PC-9 (cell line): Measurements from ENCODE around the gene TCF12. TPM values are rescaled to one million over a fixed set of nuclear protein-coding genes. Genes with fewer than 3 reads are reported as not detected.

Source experiments
- BruUV-seq: library from RNA; stranded (reverse); fragments of 400-500 nt; replicated peaks from 2 replicates; lab custom pipeline; 2021; lab: Mats Ljungman, UMichigan
- CTCF ChIA-PET: fragments of 300-600 bp; sonication (Branson Sonifier 250); formaldehyde crosslinking; loops from one replicate; lab custom pipeline; 2022; ENCODE audit warnings: antibody characterized with exemption; lab: Charles Lee
- POLR2A ChIA-PET: fragments of 300-600 bp; sonication (Branson Sonifier 250); formaldehyde crosslinking; loops from one replicate; lab custom pipeline; 2022; ENCODE audit warnings: antibody characterized with exemption; ENCODE audit not compliant: unreplicated experiment; lab: Charles Lee
- DNase-seq, 2 experiments: peaks; one replicate each; pipeline versions ENCODE4 v3.0.0 to v3.0.0-alpha.2; 2015 to 2022; ENCODE audit warnings: mixed read lengths in 1 of 2
- H2AFZ ChIP-seq: fragments of 200-600 bp; sonication (generic); 2 replicates; pipeline ENCODE4 v1.8.1; 2017; ENCODE audit warnings: antibody characterized with exemption
- H3F3A ChIP-seq: fragments of 200-600 bp; sonication (generic); 2 replicates; pipeline ENCODE4 v1.8.1; 2017; ENCODE audit warnings: antibody characterized with exemption, mild to moderate bottlenecking, low read depth; ENCODE audit not compliant: insufficient read depth
- H3K27ac ChIP-seq: fragments of 200-600 bp; sonication (generic); 2 replicates; pipeline ENCODE4 v1.6.1; 2016; ENCODE audit warnings: mixed run types
- H3K27me3 ChIP-seq: fragments of 200-600 bp; sonication (generic); 2 replicates; pipeline ENCODE4 v1.6.1; 2016; ENCODE audit warnings: low read depth, mixed run types; ENCODE audit not compliant: insufficient read depth
- H3K36me3 ChIP-seq: fragments of 200-600 bp; sonication (generic); 2 replicates; pipeline ENCODE4 v1.6.1; 2016; ENCODE audit warnings: low read depth, mixed run types
- H3K4me1 ChIP-seq: fragments of 200-600 bp; sonication (generic); replicated peaks from 2 replicates; pipeline ENCODE4 v1.6.1; 2016; ENCODE audit warnings: mixed run types; ENCODE audit not compliant: insufficient read depth
- H3K4me2 ChIP-seq: fragments of 200-600 bp; sonication (generic); 2 replicates; pipeline ENCODE4 v1.6.1; 2017; ENCODE audit warnings: mixed run types
- H3K4me3 ChIP-seq: fragments of 200-600 bp; sonication (generic); 2 replicates; pipeline ENCODE4 v1.6.1; 2016; ENCODE audit warnings: mixed run types
- H3K79me2 ChIP-seq: fragments of 200-600 bp; sonication (generic); 2 replicates; pipeline ENCODE4 v1.6.1; 2017; ENCODE audit warnings: low read depth, mixed run types
- H3K9me2 ChIP-seq: fragments of 200-600 bp; sonication (generic); 2 replicates; pipeline ENCODE4 v1.8.1; 2017; ENCODE audit warnings: mild to moderate bottlenecking; ENCODE audit not compliant: insufficient read depth
- H3K9me3 ChIP-seq: fragments of 200-600 bp; sonication (generic); 2 replicates; pipeline ENCODE4 v1.8.1; 2016; ENCODE audit warnings: low read depth; ENCODE audit not compliant: insufficient read depth
- H4K20me1 ChIP-seq: fragments of 200-600 bp; sonication (generic); 2 replicates; pipeline ENCODE4 v1.8.1; 2017; ENCODE audit not compliant: insufficient read depth
- CTCF ChIP-seq: fragments of 200-600 bp; sonication (generic); conservative IDR thresholded peaks from 2 replicates; pipeline ENCODE4 v1.6.1; 2017; ENCODE audit warnings: mixed run types, antibody characterized with exemption, mild to moderate bottlenecking, moderate library complexity
- EZH2 ChIP-seq: fragments of 200-600 bp; sonication (generic); IDR thresholded peaks from 2 replicates; pipeline ENCODE4 v1.8.0; 2017; ENCODE audit warnings: antibody characterized with exemption, low read depth
- intact Hi-C: fragments of 100-400 bp; cut with micrococcal nuclease; formaldehyde crosslinking; loops from one replicate; pipeline ENCODE4 v1.10.0; 2022; ENCODE audit not compliant: unreplicated experiment
- total RNA-seq: library from RNA; stranded (reverse); gene quantifications from 2 replicates; pipeline ENCODE4 v1.2.3, GENCODE V29; 2021

The TCF12 gene
- total RNA-seq, 1 experiment from 2014 or later: 60.1 TPM

- no peak for DNase-seq
- H3K36me3 ChIP-seq: no peaks in the 10 kb centered on the region
- peaks cover 4% of the 10 kb centered on the region; the same call in 1 of the 2 replicates for H4K20me1 ChIP-seq
- no peaks in the 10 kb centered on the region for H3K4me1 ChIP-seq
- ChIA-PET POLR2A (no interaction called here), CTCF (interaction anchor here (0.7 to 1.6 kb wide), 6 partner anchors 12 to 396 kb away, joined by 3 to 7 read pairs (median 4); no protein-coding TSS in a partner anchor)
- peak; percentile 70 for TF ChIP-seq CTCF
- TF ChIP-seq EZH2: no peak
- no TSS peak for BruUV-seq
- no peaks in the 10 kb centered on the region for H3K27me3 ChIP-seq
- H3K4me2 ChIP-seq: no peak overlapping the region
- no peaks in the 10 kb centered on the region for H3F3A ChIP-seq
- no peak overlapping the region for H3K4me3 ChIP-seq
- no peak overlapping the region for H2AFZ ChIP-seq
- intact Hi-C loops: loop anchor here (1.0 to 2.0 kb wide), 2 partner anchors 160 to 381 kb away; no protein-coding TSS in a partner anchor
- no peaks in the 10 kb centered on the region for H3K9me3 ChIP-seq
- no peaks in the 10 kb centered on the region for H3K9me2 ChIP-seq
- H3K79me2 ChIP-seq: no peaks in the 10 kb centered on the region
- H3K27ac ChIP-seq: no peak overlapping the region
Observed at GRCh38 chr15:57146506-57147201, 228.2 kb downstream of the TCF12 start.

GRCh38 chr15:57147621-57148020, 229.2 kb downstream of the TCF12 start:
- no peak for TF ChIP-seq EZH2
- no peak for TF ChIP-seq CTCF
- peaks cover 4% of the 10 kb centered on the region; the same call in 1 of the 2 replicates for H4K20me1 ChIP-seq
- H3K79me2 ChIP-seq: no peaks in the 10 kb centered on the region
- H3K9me2 ChIP-seq: no peaks in the 10 kb centered on the region
- BruUV-seq: no TSS peak
- intact Hi-C loops: loop anchor here (2.0 kb wide), 1 partner anchor 159 kb away; no protein-coding TSS in a partner anchor
- no peak for DNase-seq
- H3K4me1 ChIP-seq: no peaks in the 10 kb centered on the region
- ChIA-PET POLR2A (no interaction called here), CTCF (interaction anchor here (0.7 to 1.6 kb wide), 2 partner anchors 162 to 395 kb away, joined by 3 to 7 read pairs; no protein-coding TSS in a partner anchor)
- no peaks in the 10 kb centered on the region; the same call in 1 of the 2 replicates for H3K9me3 ChIP-seq
- H3K4me3 ChIP-seq: no peak overlapping the region
- no peak overlapping the region for H3K4me2 ChIP-seq
- H3K27me3 ChIP-seq: no peaks in the 10 kb centered on the region
- no peaks in the 10 kb centered on the region for H3K36me3 ChIP-seq
- no peak overlapping the region for H3K27ac ChIP-seq
- no peak overlapping the region for H2AFZ ChIP-seq
- no peaks in the 10 kb centered on the region for H3F3A ChIP-seq

GRCh38 chr15:57148262-57148661, 229.8 kb downstream of the TCF12 start:
- no peaks in the 10 kb centered on the region for H3K27me3 ChIP-seq
- no peaks in the 10 kb centered on the region for H3K36me3 ChIP-seq
- no peak for DNase-seq
- H3K4me1 ChIP-seq: no peaks in the 10 kb centered on the region
- H3F3A ChIP-seq: no peaks in the 10 kb centered on the region
- ChIA-PET CTCF (interaction anchor here (0.6 to 0.7 kb wide), 3 partner anchors 238 to 652 kb away, joined by 8 to 18 read pairs (median 14); partner anchors contain the start of gene POLR2M), POLR2A (no interaction called here)
- no TSS peak for BruUV-seq
- H3K9me3 ChIP-seq: no peaks in the 10 kb centered on the region; the same call in 1 of the 2 replicates
- H3K4me2 ChIP-seq: no peak overlapping the region
- H3K4me3 ChIP-seq: no peak overlapping the region
- H2AFZ ChIP-seq: no peak overlapping the region
- no peaks in the 10 kb centered on the region for H3K79me2 ChIP-seq
- intact Hi-C loops: no loop called here
- TF ChIP-seq EZH2: no peak
- TF ChIP-seq CTCF: no peak
- no peak overlapping the region for H3K27ac ChIP-seq
- peaks cover 4% of the 10 kb centered on the region; the same call in 1 of the 2 replicates for H4K20me1 ChIP-seq
- H3K9me2 ChIP-seq: no peaks in the 10 kb centered on the region
